Measurements from ENCODE around the gene CNDP1.

DNA sequence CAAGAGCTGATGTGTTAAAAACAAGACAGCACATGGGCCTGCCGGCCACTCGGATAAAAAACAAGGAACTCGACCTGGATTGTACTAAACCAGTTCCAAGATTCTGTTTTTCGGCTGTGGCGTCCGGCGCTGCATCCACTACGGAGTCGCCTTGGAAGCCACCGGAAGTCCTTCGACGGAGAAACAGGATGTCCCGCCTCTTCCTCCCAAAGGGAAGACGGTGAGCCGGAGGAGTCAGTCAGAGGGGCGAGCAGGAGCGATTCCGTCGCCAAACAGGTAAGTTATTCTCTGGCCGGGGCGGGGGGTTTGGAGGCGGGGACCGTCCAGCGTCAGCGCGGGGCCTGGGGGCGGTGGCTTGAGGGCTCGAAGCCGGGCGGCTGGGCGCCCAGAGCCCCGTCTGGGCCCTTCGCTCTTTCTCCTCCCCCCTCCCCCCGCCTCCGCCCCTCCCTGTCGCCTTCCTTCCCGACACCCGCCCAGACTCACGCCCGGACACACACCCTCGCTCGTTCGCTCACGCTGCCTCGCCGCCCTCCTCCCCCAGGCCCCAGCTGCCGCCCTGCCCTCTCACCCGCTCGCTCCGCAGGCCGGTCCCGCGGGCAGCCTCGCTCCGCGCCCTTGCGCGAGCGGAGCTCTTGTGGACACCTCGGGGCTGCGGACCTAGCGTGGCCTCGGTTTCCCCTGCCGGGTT is 63.5 kb downstream of the CNDP1 start, which contains the start of gene ZNF407:
- TF ChIP-seq, protein P1, sequence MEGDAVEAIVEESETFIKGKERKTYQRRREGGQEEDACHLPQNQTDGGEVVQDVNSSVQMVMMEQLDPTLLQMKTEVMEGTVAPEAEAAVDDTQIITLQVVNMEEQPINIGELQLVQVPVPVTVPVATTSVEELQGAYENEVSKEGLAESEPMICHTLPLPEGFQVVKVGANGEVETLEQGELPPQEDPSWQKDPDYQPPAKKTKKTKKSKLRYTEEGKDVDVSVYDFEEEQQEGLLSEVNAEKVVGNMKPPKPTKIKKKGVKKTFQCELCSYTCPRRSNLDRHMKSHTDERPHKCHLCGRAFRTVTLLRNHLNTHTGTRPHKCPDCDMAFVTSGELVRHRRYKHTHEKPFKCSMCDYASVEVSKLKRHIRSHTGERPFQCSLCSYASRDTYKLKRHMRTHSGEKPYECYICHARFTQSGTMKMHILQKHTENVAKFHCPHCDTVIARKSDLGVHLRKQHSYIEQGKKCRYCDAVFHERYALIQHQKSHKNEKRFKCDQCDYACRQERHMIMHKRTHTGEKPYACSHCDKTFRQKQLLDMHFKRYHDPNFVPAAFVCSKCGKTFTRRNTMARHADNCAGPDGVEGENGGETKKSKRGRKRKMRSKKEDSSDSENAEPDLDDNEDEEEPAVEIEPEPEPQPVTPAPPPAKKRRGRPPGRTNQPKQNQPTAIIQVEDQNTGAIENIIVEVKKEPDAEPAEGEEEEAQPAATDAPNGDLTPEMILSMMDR (IDR thresholded peaks at IDR 0.05) = no peak
- no peak for TF ChIP-seq EZH2 (IDR thresholded peaks at IDR 0.05)
